Spleen (tissue), 11 donors: ENCODE measurements around the gene POLA1. TPM values are rescaled to one million over a fixed set of nuclear protein-coding genes. Genes with fewer than 3 reads are reported as not detected.

Experiments
- DNase-seq: peaks from one replicate; pipeline ENCODE4 v3.0.0-alpha.2; 2020
- H3K27ac ChIP-seq, 8 donors: fragments of 200-600 bp; sonication (generic) in 7 of 8; 1 replicate in 4 of 8; 2 replicates in 4 of 8; pipeline versions ENCODE4 v1.5.0 to v1.8.0; 2016 to 2021; ENCODE audit warnings: inconsistent platforms in 4 of 8, mild to moderate bottlenecking in 4 of 8, moderate library complexity in 1 of 8
- H3K27me3 ChIP-seq, 7 donors: fragments of 200-600 bp; sonication (generic) in 6 of 7; replicated peaks in 1 of 7; 1 replicate in 4 of 7; 2 replicates in 3 of 7; pipeline versions ENCODE4 v1.5.0 to v1.8.0; 2016 to 2021; ENCODE audit warnings: inconsistent platforms in 3 of 7, mild to moderate bottlenecking in 1 of 7
- H3K36me3 ChIP-seq, 6 donors: fragments of 200-600 bp; sonication (generic) in 5 of 6; 1 replicate in 4 of 6; 2 replicates in 2 of 6; pipeline versions ENCODE4 v1.5.0 to v1.8.0; 2016 to 2021; ENCODE audit warnings: inconsistent platforms in 2 of 6
- H3K4me1 ChIP-seq, 6 donors: fragments of 200-600 bp; sonication (generic) in 5 of 6; 1 replicate in 3 of 6; 2 replicates in 3 of 6; pipeline versions ENCODE4 v1.5.0 to v1.8.0; 2016 to 2021; ENCODE audit warnings: inconsistent platforms in 3 of 6
- H3K4me3 ChIP-seq, 8 donors: fragments of 200-600 bp; sonication (generic) in 7 of 8; 1 replicate in 4 of 8; 2 replicates in 4 of 8; pipeline versions ENCODE4 v1.5.0 to v1.8.0; 2016 to 2021; ENCODE audit warnings: inconsistent platforms in 4 of 8, mild to moderate bottlenecking in 4 of 8, moderate library complexity in 2 of 8
- H3K9me3 ChIP-seq, 8 donors: fragments of 200-600 bp; sonication (generic) in 7 of 8; 1 replicate in 4 of 8; 2 replicates in 4 of 8; pipeline versions ENCODE4 v1.5.0 to v1.8.0; 2016 to 2021; ENCODE audit warnings: inconsistent platforms in 4 of 8
- CTCF ChIP-seq, 11 experiments: fragments of 200-600 bp in 7 of 11; fragments of 450-650 bp in 4 of 11; sonication (generic) in 4 of 11; IDR thresholded peaks in 8 of 11; conservative IDR thresholded peaks in 3 of 11; 1 replicate in 7 of 11; 2 replicates in 4 of 11; pipeline versions ENCODE4 v1.4.0 to v1.8.0; 2016 to 2021; ENCODE audit warnings: antibody characterized with exemption in 11 of 11, inconsistent platforms in 4 of 11, mild to moderate bottlenecking in 1 of 11
- POLR2A ChIP-seq, 3 donors: fragments of 450-650 bp; IDR thresholded peaks; one replicate each; pipeline ENCODE4 v1.5.1; 2017; ENCODE audit warnings: antibody characterized with exemption in 3 of 3, mild to moderate bottlenecking in 1 of 3
- POLR2AphosphoS5 ChIP-seq, 3 donors: sonication (generic); formaldehyde crosslinking; IDR thresholded peaks; one replicate each; pipeline ENCODE4 v1.5.1; 2017; ENCODE audit warnings: antibody characterized with exemption in 3 of 3
- WGBS, 5 donors: extraction: QIAGEN DNeasy Blood & Tissue Kit in 3 of 5; methylation state at CpG; one replicate each; pipeline versions ENCODE4 v1.1.5 to v1.1.7; 2013 to 2018; 5-methylcytosine and 5-hydroxymethylcytosine counted together
- intact Hi-C: fragments of 100-400 bp; cut with DNase I; formaldehyde crosslinking; loops from one replicate; pipeline ENCODE4 v1.15.0; 2023; ENCODE audit warnings: low total_unique reads
- polyA plus RNA-seq, 3 donors: library from polyadenylated mRNA; stranded (reverse); fragments of 200-250 nt; gene quantifications; one replicate each; pipeline ENCODE4 v1.2.1, GENCODE V29; 2013
- total RNA-seq, 7 donors: library from RNA; depleted of rRNA in 3 of 7; stranded (reverse); fragments of >200 nt in 3 of 7; fragmentation: NEBNext Ultra II Directional in 4 of 7; extraction: Animal tissue kit (Norgen Biotek cat#: 25700) in 4 of 7; gene quantifications; one replicate each; pipeline versions ENCODE4 v1.1.0 to v1.2.1, GENCODE V29; 2016 to 2021
- donor health status: healthy with polysubstance abuse.
- donor health status: DM: no; HTN: no; CAD: no; lungs with moderate emphysema.
- donor health status: DM: no; HTN: no; CAD: no.
- donor health status: Bipolar disorder and iron deficiency.
- donor health status: healthy.
- donor health status: DM: no; HTN: no; CAD: no.
- donor health status: DM: yes; HTN: yes; CAD: no.

The POLA1 gene
- total and polyA plus RNA-seq, 10 donors: 2.1 to 15.4 (median 10.6) TPM

GRCh38 chrX:24741330-24741729 lies 47.6 kb downstream of the POLA1 start:
- Histone ChIP-seq H3K36me3 (peaks cover 0 to 32% (median 0%) of the 10 kb centered on the region in 6 donors), H3K4me3 (no peak overlapping the region), H3K27me3 (peaks cover 0 to 3% (median 0%) of the 10 kb centered on the region in 7 donors), H3K4me1 (no peaks in the 10 kb centered on the region), H3K27ac (no peak overlapping the region), H3K9me3 (no peaks in the 10 kb centered on the region)
- intact Hi-C loops: no loop called here
- TF ChIP-seq POLR2A (IDR thresholded peaks at IDR 0.05): no peak
- no peak for TF ChIP-seq POLR2AphosphoS5 (IDR thresholded peaks at IDR 0.05)
- TF ChIP-seq CTCF (IDR thresholded peaks at IDR 0.05 in 8 of 11, conservative IDR thresholded peaks at IDR 0.05 in 3 of 11): no peak
- 57 to 97% (median 90%) methylated on average over 3 of the region's 3 CpGs for WGBS, 5 donors
- no peak for DNase-seq

DNA sequence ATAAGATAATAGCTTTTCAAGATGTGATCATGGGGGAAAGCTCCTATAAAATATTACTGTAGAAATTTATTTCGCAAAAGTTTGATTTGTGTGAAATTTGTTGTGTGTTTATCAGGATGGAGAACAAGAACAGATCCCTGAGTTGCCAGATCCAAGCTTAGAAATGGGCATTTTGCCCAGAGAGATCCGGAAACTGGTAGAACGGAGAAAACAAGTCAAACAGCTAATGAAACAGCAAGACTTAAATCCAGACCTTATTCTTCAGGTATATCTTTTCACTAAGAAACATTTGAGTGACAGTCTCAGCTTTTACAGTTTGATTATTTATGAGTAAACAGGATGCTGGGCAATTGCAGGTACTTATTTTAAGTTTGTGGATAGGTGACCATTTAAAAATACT lies 54.5 kb downstream of the POLA1 start:
- Histone ChIP-seq H3K4me1 (no peaks in the 10 kb centered on the region), H3K9me3 (no peaks in the 10 kb centered on the region), H3K27ac (no peak overlapping the region), H3K36me3 (peaks cover 0 to 35% (median 2%) of the 10 kb centered on the region in 6 donors), H3K4me3 (no peak overlapping the region), H3K27me3 (peaks cover 0 to 3% (median 0%) of the 10 kb centered on the region in 7 donors)
- TF ChIP-seq CTCF (IDR thresholded peaks at IDR 0.05 in 8 of 11, conservative IDR thresholded peaks at IDR 0.05 in 3 of 11): no peak
- no peak for TF ChIP-seq POLR2A (IDR thresholded peaks at IDR 0.05)
- TF ChIP-seq POLR2AphosphoS5 (IDR thresholded peaks at IDR 0.05): no peak
- WGBS, 5 donors: 83 to 98% (median 93%) methylated on average over 3 of the region's 3 CpGs
- intact Hi-C loops: no loop called here
- no peak for DNase-seq

DNA sequence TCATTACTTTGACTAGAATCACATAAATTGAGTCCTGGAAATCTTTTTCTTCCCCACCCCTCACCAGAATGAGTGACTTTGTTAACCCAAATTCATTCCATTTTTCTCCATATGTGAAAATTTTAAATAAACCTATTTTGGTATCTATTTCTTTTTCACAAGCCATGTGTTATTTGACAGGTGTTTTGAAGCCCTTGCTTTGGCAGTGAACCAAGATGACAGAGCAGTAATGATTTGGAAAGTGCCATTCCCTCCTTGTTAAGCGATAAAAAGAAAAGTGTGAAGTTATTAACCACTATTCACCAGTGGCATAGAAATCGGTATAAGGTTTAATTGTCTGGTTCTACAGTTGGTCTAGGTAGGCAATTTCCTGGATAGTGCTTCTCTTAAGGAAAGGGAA lies 66.1 kb downstream of the POLA1 start:
- WGBS, 5 donors: 81 to 100% (median 90%) methylated on average over 2 of the region's 2 CpGs

More for the DNA sequence above, 66.1 kb downstream of the POLA1 start:
- H3K9me3 ChIP-seq: no peaks in the 10 kb centered on the region
- no peak overlapping the region for H3K4me3 ChIP-seq
- intact Hi-C loops: no loop called here
- peaks cover 0 to 6% (median 0%) of the 10 kb centered on the region in 7 donors for H3K27me3 ChIP-seq
- TF ChIP-seq POLR2A (IDR thresholded peaks at IDR 0.05) (no peak), POLR2AphosphoS5 (IDR thresholded peaks at IDR 0.05) (no peak), CTCF (IDR thresholded peaks at IDR 0.05 in 8 of 11, conservative IDR thresholded peaks at IDR 0.05 in 3 of 11) (no peak)
- no peak for DNase-seq
- H3K4me1 ChIP-seq: no peaks in the 10 kb centered on the region
- peaks cover 0 to 23% (median 0%) of the 10 kb centered on the region in 6 donors for H3K36me3 ChIP-seq
- no peak overlapping the region for H3K27ac ChIP-seq
